ENCODE results near the gene TTC39C. TPM values are rescaled to one million over a fixed set of nuclear protein-coding genes. Genes with fewer than 3 reads are reported as not detected.

Gene TTC39C
- total RNA-seq, 4 donors from 2014 or later, result 10.6 to 25.4 (median 12.9) TPM

DNA sequence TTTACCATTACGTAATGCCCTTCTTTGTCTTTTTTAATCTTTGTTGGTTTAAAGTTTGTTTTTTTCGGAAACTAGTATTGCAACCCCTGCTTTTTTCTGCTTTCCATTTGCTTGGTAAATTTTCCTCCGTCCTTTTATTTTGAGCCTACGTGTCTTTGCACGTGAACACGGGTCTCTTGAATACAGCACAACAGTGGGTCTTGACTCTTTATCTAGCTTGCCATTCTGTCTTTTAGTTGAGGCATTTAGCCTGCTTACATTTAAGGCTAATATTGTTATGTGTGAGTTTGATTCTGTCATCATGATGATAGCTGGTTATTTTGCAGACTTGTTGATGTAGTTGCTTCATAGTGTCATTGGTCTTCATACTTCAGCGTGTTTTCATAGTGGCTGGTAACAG is 37.5 kb upstream of the TTC39C start:
- no peaks in the 10 kb centered on the region for H3K36me3 ChIP-seq
- no peak for DNase-seq
- H3K4me3 ChIP-seq (replicated peaks in 1 of 3), result no peak overlapping the region
- H3K9me3 ChIP-seq, result no peaks in the 10 kb centered on the region
- peaks cover 4 to 6% of the 10 kb centered on the region in 2 donors for H3K4me1 ChIP-seq
- no peaks in the 10 kb centered on the region for H3K27me3 ChIP-seq
- H3K27ac ChIP-seq, result no peak overlapping the region
- TF ChIP-seq POLR2A (IDR thresholded peaks at IDR 0.05), result no peak
- TF ChIP-seq CTCF (IDR thresholded peaks at IDR 0.05), result no peak
- WGBS, 2 donors, result 96 to 98% methylated on average over 7 of the region's 7 CpGs
- intact Hi-C loops (cut with DNase I), result no loop called here

DNA sequence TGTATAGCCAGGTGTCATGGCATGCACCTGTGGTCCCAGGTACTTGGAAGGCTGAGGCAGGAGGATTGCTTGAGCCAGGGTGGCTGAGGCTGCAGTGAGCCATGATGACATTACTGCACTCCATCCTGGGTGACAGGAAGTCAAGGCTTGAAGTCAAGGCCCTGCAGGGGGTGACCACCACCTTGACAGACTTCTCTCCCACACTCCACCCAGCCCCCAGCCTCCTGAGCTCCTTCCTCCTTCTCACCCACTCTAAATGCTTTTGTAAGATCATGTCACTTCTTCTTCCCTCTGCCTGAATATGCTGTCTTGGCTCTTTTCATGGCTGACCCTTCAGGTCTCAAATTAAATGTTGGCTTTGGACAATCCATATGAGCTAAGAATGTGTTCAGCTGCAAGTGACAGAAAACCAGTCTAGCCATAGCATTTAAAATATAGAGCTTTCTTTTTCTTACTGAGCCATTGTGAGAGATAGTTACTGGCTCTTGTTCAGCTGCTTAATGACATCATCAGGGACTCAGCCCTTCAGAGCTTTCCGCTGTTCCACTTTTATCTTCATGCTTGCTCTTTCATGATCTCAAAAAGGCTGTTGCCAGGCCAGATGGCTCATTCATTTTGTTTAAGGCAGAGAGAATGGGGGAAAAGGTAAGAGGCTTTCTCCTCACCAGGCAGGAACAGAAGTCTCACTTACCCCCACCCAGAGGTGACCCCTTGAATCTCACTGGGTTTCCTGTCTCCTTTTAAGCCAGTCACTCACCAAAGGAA is 36.7 kb upstream of the TTC39C start:
- Histone ChIP-seq H3K4me3 (replicated peaks in 1 of 3) (no peak overlapping the region), H3K36me3 (no peaks in the 10 kb centered on the region), H3K27me3 (no peaks in the 10 kb centered on the region), H3K4me1 (peaks cover 4 to 6% of the 10 kb centered on the region in 2 donors), H3K9me3 (no peaks in the 10 kb centered on the region), H3K27ac (no peak overlapping the region)
- intact Hi-C loops (cut with DNase I), result no loop called here
- DNase-seq, result no peak
- 92 to 97% methylated on average over 1 of the region's 1 CpG for WGBS, 2 donors
- TF ChIP-seq POLR2A (IDR thresholded peaks at IDR 0.05) (no peak), CTCF (IDR thresholded peaks at IDR 0.05) (no peak)

GRCh38 chr18:23981369-23981980 is 33.1 kb upstream of the TTC39C start:
- intact Hi-C loops (cut with DNase I), result no loop called here
- no peak overlapping the region for H3K27ac ChIP-seq
- no peaks in the 10 kb centered on the region for H3K27me3 ChIP-seq
- TF ChIP-seq CTCF (IDR thresholded peaks at IDR 0.05) (no peak), POLR2A (IDR thresholded peaks at IDR 0.05) (no peak)
- no peaks in the 10 kb centered on the region for H3K36me3 ChIP-seq
- peaks cover 4 to 6% of the 10 kb centered on the region in 2 donors for H3K4me1 ChIP-seq
- H3K9me3 ChIP-seq, result no peaks in the 10 kb centered on the region
- DNase-seq, result peak; percentile 36 to 58
- no peak overlapping the region for H3K4me3 ChIP-seq (replicated peaks in 1 of 3)
- 56% methylated on average over 8 of the region's 8 CpGs for WGBS, 2 donors

DNA sequence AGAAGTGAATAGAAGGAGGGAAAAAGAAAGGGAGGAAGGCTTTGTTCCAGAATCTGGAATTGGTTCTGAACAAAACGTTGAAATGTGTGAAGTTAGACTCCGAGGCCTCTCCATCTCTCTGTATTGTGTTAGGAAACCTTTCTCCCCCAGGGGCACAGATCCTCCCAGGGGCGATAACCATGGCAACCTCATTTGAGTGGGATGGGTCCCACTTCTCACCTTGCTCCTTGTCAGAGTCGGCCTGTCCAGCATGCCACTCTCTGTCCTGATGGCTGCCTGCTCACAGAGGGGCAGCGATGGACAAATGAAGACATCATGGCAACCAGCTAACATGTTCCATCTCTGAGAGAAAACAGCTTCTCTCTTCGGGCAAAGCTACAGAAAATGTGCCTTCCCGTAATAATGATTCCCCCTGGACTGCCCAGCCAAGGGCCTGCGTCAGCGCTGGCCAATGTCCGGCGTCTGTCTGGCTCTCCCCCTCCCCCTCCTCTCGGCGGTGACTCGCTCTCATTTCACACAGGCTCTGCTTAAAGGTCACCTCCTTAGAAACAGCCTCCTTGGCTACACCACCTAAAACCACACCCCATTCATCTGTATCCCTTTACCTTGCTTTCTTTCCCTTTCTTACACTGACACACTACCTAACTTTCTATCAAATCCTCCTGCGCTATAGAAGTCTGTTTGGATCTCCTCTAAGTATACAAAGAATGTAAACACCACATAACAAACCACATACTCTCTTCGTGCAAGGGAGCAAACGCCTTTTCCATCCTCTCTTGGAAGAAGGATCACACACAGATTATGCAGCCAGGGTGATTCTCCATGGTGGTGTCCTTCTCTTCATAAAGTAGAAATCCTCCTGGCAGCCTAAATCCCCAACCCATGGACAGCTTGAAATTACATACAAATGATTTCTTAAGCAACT is 32.1 kb upstream of the TTC39C start:
- intact Hi-C loops (cut with DNase I), result no loop called here
- DNase-seq, result peak in 1 of 2 donors; percentile 27
- H3K9me3 ChIP-seq, result no peaks in the 10 kb centered on the region

More for the DNA sequence above, 32.1 kb upstream of the TTC39C start:
- no peak for TF ChIP-seq CTCF (IDR thresholded peaks at IDR 0.05)
- TF ChIP-seq POLR2A (IDR thresholded peaks at IDR 0.05), result no peak
- WGBS, 2 donors, result 60 to 62% methylated on average over 17 of the region's 17 CpGs
- Histone ChIP-seq H3K27ac (no peak overlapping the region), H3K4me1 (peaks cover 4 to 6% of the 10 kb centered on the region in 2 donors), H3K27me3 (no peaks in the 10 kb centered on the region), H3K4me3 (replicated peaks in 1 of 3) (no peak overlapping the region), H3K36me3 (no peaks in the 10 kb centered on the region)

Measured in thyroid gland (tissue), 4 donors.